Activated T-helper 2 cell treated with anti-CD3 and anti-CD28 coated beads, Interferon-gamma antibody, Interleukin-2, Interleukin-4, amounts not matched to agents 10 μg/mL and 5 μg/mL and 100 μg/mL, durations not matched to agents 14 hours and 24 hours and 36 hours (primary cell): Measurements from ENCODE around the gene ITK. TPM values are rescaled to one million over a fixed set of nuclear protein-coding genes. Genes with fewer than 3 reads are reported as not detected.

Experiments
- DNase-seq: peaks from one replicate; pipeline ENCODE4 v3.0.0; 2021; ENCODE audit warnings: low spot score
- H3K27ac Mint-ChIP-seq: one replicate; pipeline ENCODE4 v1.8.0; 2021; ENCODE audit warnings: mixed read lengths
- H3K27me3 Mint-ChIP-seq: one replicate; pipeline ENCODE4 v1.8.0; 2021; ENCODE audit warnings: low read depth, mixed read lengths
- H3K36me3 Mint-ChIP-seq: one replicate; pipeline ENCODE4 v1.8.0; 2021; ENCODE audit warnings: low read depth, mixed read lengths
- H3K4me1 Mint-ChIP-seq: one replicate; pipeline ENCODE4 v1.8.0; 2021; ENCODE audit warnings: low read depth, mixed read lengths
- H3K4me3 Mint-ChIP-seq: one replicate; pipeline ENCODE4 v1.8.0; 2021; ENCODE audit warnings: low read depth, mild to moderate bottlenecking, moderate library complexity, mixed read lengths
- H3K9me3 Mint-ChIP-seq: one replicate; pipeline ENCODE4 v1.8.0; 2021; ENCODE audit warnings: mixed read lengths
- intact Hi-C: fragments of 100-400 bp; cut with micrococcal nuclease; formaldehyde crosslinking; loops from one replicate; pipeline ENCODE4 v1.15.1; 2023
- total RNA-seq: library from RNA; stranded (reverse); gene quantifications from 2 replicates; pipeline ENCODE4 v1.2.3, GENCODE V29; 2022

ITK gene
- 313 and 319 TPM in 2 replicates for total RNA-seq

GRCh38 chr5:157180374-157181264, at the start of gene ITK:
ITK (plus strand) TSS chr5:157180840; CDS start chr5:157180978, 138 bp downstream.
- Mint-ChIP-seq H3K4me1 (peaks cover 44% of the 10 kb centered on the region), H3K36me3 (peaks cover 58% of the 10 kb centered on the region), H3K27me3 (no peaks in the 10 kb centered on the region), H3K27ac (peak within 1 kb of the TSS; percentile 98), H3K4me3 (peak within 1 kb of the TSS; percentile 99), H3K9me3 (peaks cover 11% of the 10 kb centered on the region)
- DNase-seq, result peak; percentile 53
- intact Hi-C loops, result loop anchor here (1.0 to 5.0 kb wide), 9 partner anchors 8 to 362 kb away; no protein-coding TSS in a partner anchor

- no peaks in the 10 kb centered on the region for H3K27me3 Mint-ChIP-seq
- intact Hi-C loops, result loop anchor here (5.0 to 10.0 kb wide), 7 partner anchors 296 to 1994 kb away; no protein-coding TSS in a partner anchor
- H3K9me3 Mint-ChIP-seq, result peaks cover 4% of the 10 kb centered on the region
- no peak overlapping the region for H3K27ac Mint-ChIP-seq
- H3K4me1 Mint-ChIP-seq, result peaks cover 32% of the 10 kb centered on the region
- peaks cover 14% of the 10 kb centered on the region for H3K36me3 Mint-ChIP-seq
- H3K4me3 Mint-ChIP-seq, result no peak overlapping the region
- no peak for DNase-seq
Measured at GRCh38 chr5:157130925-157131324, 49.7 kb upstream of the ITK start.

GRCh38 chr5:157132281-157132612, 48.4 kb upstream of the ITK start:
- no peaks in the 10 kb centered on the region for H3K27me3 Mint-ChIP-seq
- H3K4me1 Mint-ChIP-seq, result peaks cover 36% of the 10 kb centered on the region
- H3K36me3 Mint-ChIP-seq, result peaks cover 22% of the 10 kb centered on the region
- no peak overlapping the region for H3K27ac Mint-ChIP-seq
- H3K9me3 Mint-ChIP-seq, result peaks cover 2% of the 10 kb centered on the region
- H3K4me3 Mint-ChIP-seq, result no peak overlapping the region
- DNase-seq, result no peak
- intact Hi-C loops, result loop anchor here (2.0 to 10.0 kb wide), 8 partner anchors 197 to 1995 kb away; no protein-coding TSS in a partner anchor

DNA sequence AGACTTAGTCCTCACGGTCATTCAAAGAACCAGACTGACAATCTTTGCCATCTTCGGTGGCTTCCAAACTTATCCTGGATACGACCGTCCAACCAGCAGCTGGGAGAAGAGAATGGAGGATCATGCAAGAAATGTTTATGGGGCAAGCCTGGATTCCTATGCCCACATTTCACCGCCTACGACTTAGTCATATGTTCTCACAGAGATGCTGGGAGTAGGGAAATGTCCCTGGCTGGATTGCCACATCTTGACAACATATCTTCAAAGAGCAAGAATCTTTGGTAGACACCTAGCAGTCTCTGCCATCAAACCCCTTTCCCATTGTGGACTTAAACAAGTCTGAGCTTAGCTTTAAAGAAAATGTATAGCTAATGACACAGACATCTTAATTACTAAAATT, 42.9 kb upstream of the ITK start:
- no peak overlapping the region for H3K27ac Mint-ChIP-seq
- no peak overlapping the region for H3K4me3 Mint-ChIP-seq
- peaks cover 37% of the 10 kb centered on the region for H3K4me1 Mint-ChIP-seq
- intact Hi-C loops, result loop anchor here (10.0 kb wide), 3 partner anchors 303 to 973 kb away; no protein-coding TSS in a partner anchor
- H3K9me3 Mint-ChIP-seq, result no peaks in the 10 kb centered on the region
- peaks cover 68% of the 10 kb centered on the region for H3K36me3 Mint-ChIP-seq
- no peaks in the 10 kb centered on the region for H3K27me3 Mint-ChIP-seq
- no peak for DNase-seq

GRCh38 chr5:157142317-157143126, 38.1 kb upstream of the ITK start, which contains the start of gene MED7:
MED7 (minus strand) TSS chr5:157142865; CDS start chr5:157139431, 3,434 bp downstream.
- intact Hi-C loops, result loop anchor here (1.0 to 10.0 kb wide), 7 partner anchors 33 to 602 kb away; partner anchors contain the start of genes HAVCR2, LSM11 and NIPAL4
- H3K36me3 Mint-ChIP-seq, result peaks cover 44% of the 10 kb centered on the region
- H3K4me3 Mint-ChIP-seq, result peak within 1 kb of the TSS; percentile 97
- H3K27ac Mint-ChIP-seq, result peak within 1 kb of the TSS; percentile 97
- peak; percentile 95 for DNase-seq
- H3K9me3 Mint-ChIP-seq, result no peaks in the 10 kb centered on the region
- peaks cover 31% of the 10 kb centered on the region for H3K4me1 Mint-ChIP-seq
- H3K27me3 Mint-ChIP-seq, result no peaks in the 10 kb centered on the region

- peak; percentile 43 for DNase-seq
- Mint-ChIP-seq H3K27ac (peak overlapping the region; percentile 97), H3K27me3 (no peaks in the 10 kb centered on the region), H3K36me3 (peaks cover 36% of the 10 kb centered on the region), H3K4me3 (peak overlapping the region; percentile 97), H3K9me3 (no peaks in the 10 kb centered on the region), H3K4me1 (peaks cover 36% of the 10 kb centered on the region)
- intact Hi-C loops, result loop anchor here (2.0 to 10.0 kb wide), 5 partner anchors 43 to 601 kb away; partner anchors contain the start of genes LSM11 and NIPAL4
Measured at GRCh38 chr5:157143127-157143971, 37.3 kb upstream of the ITK start.

GRCh38 chr5:157148734-157149615, 31.7 kb upstream of the ITK start:
- intact Hi-C loops, result loop anchor here (1.0 to 10.0 kb wide), 7 partner anchors 33 to 596 kb away; partner anchors contain the start of genes LSM11 and NIPAL4
- H3K27me3 Mint-ChIP-seq, result no peaks in the 10 kb centered on the region
- DNase-seq, result peak; percentile 77
- H3K4me3 Mint-ChIP-seq, result no peak overlapping the region
- H3K9me3 Mint-ChIP-seq, result no peaks in the 10 kb centered on the region
- peak overlapping the region; percentile 70 for H3K27ac Mint-ChIP-seq
- H3K36me3 Mint-ChIP-seq, result no peaks in the 10 kb centered on the region
- peaks cover 39% of the 10 kb centered on the region for H3K4me1 Mint-ChIP-seq

DNA sequence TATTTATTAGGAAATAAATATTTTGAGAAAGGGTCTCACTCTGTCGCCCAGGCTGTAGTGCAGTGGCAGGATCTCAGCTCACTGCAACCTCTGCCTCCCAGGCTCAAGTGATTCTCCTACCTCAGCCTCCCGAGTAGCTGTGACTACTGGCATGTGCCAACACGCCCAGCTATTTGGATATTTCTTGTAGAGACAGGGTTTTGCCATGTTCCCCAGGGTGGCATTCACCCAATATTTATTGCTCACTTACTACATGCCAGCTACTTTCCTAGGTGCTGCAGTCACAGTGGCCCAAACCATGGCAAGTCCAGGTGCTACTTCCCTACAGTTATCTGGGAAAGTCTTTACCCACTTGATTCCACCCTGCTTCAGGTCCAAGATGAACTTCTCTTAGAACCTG, 29.6 kb upstream of the ITK start:
- Mint-ChIP-seq H3K9me3 (no peaks in the 10 kb centered on the region), H3K4me3 (no peak overlapping the region), H3K27me3 (no peaks in the 10 kb centered on the region), H3K27ac (peak overlapping the region; percentile 21), H3K36me3 (no peaks in the 10 kb centered on the region), H3K4me1 (peaks cover 52% of the 10 kb centered on the region)
- DNase-seq, result no peak
- intact Hi-C loops, result no loop called here

- Mint-ChIP-seq H3K9me3 (no peaks in the 10 kb centered on the region), H3K36me3 (peaks cover 4% of the 10 kb centered on the region), H3K4me1 (peaks cover 66% of the 10 kb centered on the region), H3K27ac (peak overlapping the region; percentile 84), H3K4me3 (peak overlapping the region; percentile 78), H3K27me3 (no peaks in the 10 kb centered on the region)
- intact Hi-C loops, result no loop called here
- DNase-seq, result no peak
Measured at GRCh38 chr5:157155297-157155696, 25.3 kb upstream of the ITK start.

DNA sequence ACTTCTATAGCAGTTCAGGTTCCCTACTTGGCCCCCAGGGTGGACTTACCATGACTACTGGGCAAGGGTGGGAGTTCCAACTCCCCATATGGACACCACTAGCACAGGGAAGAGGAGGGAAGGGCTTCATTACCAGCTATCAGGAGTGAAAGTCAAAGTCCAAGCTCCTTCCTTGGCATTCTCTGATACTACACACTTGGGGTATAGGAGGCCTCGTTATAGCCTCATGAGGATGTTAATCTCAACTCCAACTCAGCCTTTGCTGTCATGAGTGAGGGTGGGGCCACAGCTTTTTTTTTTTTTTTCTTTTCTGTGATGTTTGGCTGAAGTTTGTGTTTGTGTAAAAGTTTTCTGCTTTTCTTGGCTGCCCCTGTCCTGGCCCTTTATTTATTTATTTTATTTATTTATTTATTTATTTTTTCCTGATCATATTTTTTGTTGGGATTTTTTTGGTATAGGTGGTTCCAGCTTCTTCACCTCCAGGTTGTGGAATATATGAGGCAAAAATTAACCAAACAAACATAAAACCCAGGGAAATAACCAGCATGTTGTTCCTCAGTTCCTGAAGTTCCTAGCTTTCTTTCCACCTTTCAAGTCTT, 23.2 kb upstream of the ITK start:
- Mint-ChIP-seq H3K4me3 (no peak overlapping the region), H3K4me1 (peaks cover 69% of the 10 kb centered on the region), H3K27ac (no peak overlapping the region), H3K36me3 (peaks cover 4% of the 10 kb centered on the region), H3K9me3 (no peaks in the 10 kb centered on the region), H3K27me3 (no peaks in the 10 kb centered on the region)
- intact Hi-C loops, result no loop called here
- DNase-seq, result no peak
